Motor neuron (in vitro differentiated cells): ENCODE data around the gene SUCLA2. TPM values are rescaled to one million over a fixed set of nuclear protein-coding genes. Genes with fewer than 3 reads are reported as not detected.
A peak's percentile ranks its signal among the peaks of the same experiment; 100 is the strongest.

Source experiments
- ATAC-seq, 8 experiments: fragments of 200-7000 bp; cut with Tn5 transposase; replicated peaks in 6 of 8; 2 replicates each; pipeline ENCODE4 v1.8.0; 2021; ENCODE audit warnings: mild to moderate bottlenecking in 8 of 8, moderate library complexity in 8 of 8
- H3K27ac ChIP-seq, 2 donors: fragments of 250-450 bp; sonication (Bioruptor Pico); 2 replicates each; pipeline ENCODE4 v1.9.0; 2021; ENCODE audit warnings: antibody characterized with exemption in 2 of 2, mild to moderate bottlenecking in 2 of 2, moderate library complexity in 1 of 2
- H3K4me1 ChIP-seq, 2 donors: fragments of 250-450 bp; sonication (Bioruptor Pico); replicated peaks in 1 of 2; 2 replicates each; pipeline ENCODE4 v1.6.1; 2021; ENCODE audit warnings: antibody characterized with exemption in 2 of 2, mild to moderate bottlenecking in 2 of 2, moderate library complexity in 1 of 2
- H3K4me3 ChIP-seq, 5 donors: fragments of 250-450 bp; sonication (Bioruptor Pico); 2 replicates each; pipeline ENCODE4 v1.9.0; 2021; ENCODE audit warnings: antibody characterized with exemption in 5 of 5, mild to moderate bottlenecking in 5 of 5, moderate library complexity in 4 of 5
- WGBS, 10 experiments: fragments of 450-650 bp; shearing (Covaris generic); methylation state at CpG; one replicate each; pipeline ENCODE4 v1.0.0; 2022; 5-methylcytosine and 5-hydroxymethylcytosine counted together
- in situ Hi-C, 9 experiments: fragments of 400-800 bp; cut with MboI; loops; one replicate each; pipeline ENCODE4 v1.15.0; 2021; ENCODE audit warnings: low sequenced_read_pairs in 9 of 9, low pct_unique_long_range_greater_than_20kb in 2 of 9; ENCODE audit not compliant: unreplicated experiment in 9 of 9
- total RNA-seq, 8 experiments: library from RNA; unstranded; fragments of 300-600 nt; gene quantifications; 2 replicates each; pipeline versions ENCODE4 v1.2.3 to v1.2.4, GENCODE V29; 2022

SUCLA2 gene
- total RNA-seq, 8 experiments from 2014 or later, result 44.3 to 74.5 (median 50.1) TPM

GRCh38 chr13:47917022-47917574 lies 84.0 kb downstream of the SUCLA2 start:
- Histone ChIP-seq H3K4me3 (no peak overlapping the region), H3K27ac (no peak overlapping the region), H3K4me1 (no peaks in the 10 kb centered on the region)
- 81 to 100% (median 90%) methylated on average over 1 to 3 of the region's 4 CpGs; no CpG with 5 or more reads in 5 of the 10 experiments for WGBS, 10 experiments
- no peak for ATAC-seq
- in situ Hi-C loops, result no loop called here

- peak in 2 of 8 experiments; percentile 29 to 89 for ATAC-seq
- no peak overlapping the region for H3K4me3 ChIP-seq
- no peaks in the 10 kb centered on the region for H3K4me1 ChIP-seq
- no peak overlapping the region for H3K27ac ChIP-seq
- in situ Hi-C loops, result no loop called here
- 20 to 100% (median 76%) methylated on average over 1 to 5 of the region's 12 CpGs; no CpG with 5 or more reads in 3 of the 10 experiments for WGBS, 10 experiments
These were observed 92.7 kb downstream of the SUCLA2 start for GRCh38 chr13:47908197-47908902.

GRCh38 chr13:47904891-47905290 lies 96.2 kb downstream of the SUCLA2 start:
- WGBS, 10 experiments, result 0 to 60% (median 30%) methylated on average over 1 of the region's 1 CpG; no CpG with 5 or more reads in 2 of the 10 experiments
- Histone ChIP-seq H3K27ac (no peak overlapping the region), H3K4me3 (no peak overlapping the region), H3K4me1 (no peaks in the 10 kb centered on the region)
- no peak for ATAC-seq
- in situ Hi-C loops, result no loop called here

GRCh38 chr13:47904241-47904640 lies 96.8 kb downstream of the SUCLA2 start:
- Histone ChIP-seq H3K27ac (no peak overlapping the region), H3K4me3 (no peak overlapping the region), H3K4me1 (no peaks in the 10 kb centered on the region)
- WGBS, 10 experiments, result 78 to 98% (median 92%) methylated on average over 3 to 13 of the region's 13 CpGs
- in situ Hi-C loops, result no loop called here
- ATAC-seq, result no peak

- no peak overlapping the region for H3K27ac ChIP-seq
- peak in 1 of 8 experiments; percentile 42 for ATAC-seq
- H3K4me1 ChIP-seq, result no peaks in the 10 kb centered on the region
- WGBS, 10 experiments, result 46 to 100% (median 92%) methylated on average over 2 to 6 of the region's 6 CpGs; no CpG with 5 or more reads in 1 of the 10 experiments
- no peak overlapping the region for H3K4me3 ChIP-seq
- in situ Hi-C loops, result no loop called here
These were observed 97.2 kb downstream of the SUCLA2 start for GRCh38 chr13:47903836-47904235.

- ATAC-seq, result no peak
- Histone ChIP-seq H3K4me1 (no peaks in the 10 kb centered on the region), H3K4me3 (no peak overlapping the region), H3K27ac (no peak overlapping the region)
- WGBS, 10 experiments, result 33 to 100% (median 62%) methylated on average over 1 to 3 of the region's 3 CpGs; no CpG with 5 or more reads in 4 of the 10 experiments
- in situ Hi-C loops, result no loop called here
These were observed 99.6 kb downstream of the SUCLA2 start for GRCh38 chr13:47901441-47901840.

- no peak for ATAC-seq
- in situ Hi-C loops, result no loop called here
- no peak overlapping the region for H3K27ac ChIP-seq
- H3K4me3 ChIP-seq, result no peak overlapping the region
- no peaks in the 10 kb centered on the region for H3K4me1 ChIP-seq
- WGBS, 10 experiments, result 0 to 100% (median 93%) methylated on average over 1 to 3 of the region's 3 CpGs; no CpG with 5 or more reads in 2 of the 10 experiments
These were observed 103.0 kb downstream of the SUCLA2 start for GRCh38 chr13:47898080-47898479.

- WGBS, 10 experiments, result 0 to 100% (median 93%) methylated on average over 1 to 2 of the region's 2 CpGs; no CpG with 5 or more reads in 7 of the 10 experiments
- in situ Hi-C loops, result no loop called here
- H3K4me3 ChIP-seq, result no peak overlapping the region
- no peak for ATAC-seq
- no peak overlapping the region for H3K27ac ChIP-seq
- no peaks in the 10 kb centered on the region for H3K4me1 ChIP-seq
These were observed 103.5 kb downstream of the SUCLA2 start for GRCh38 chr13:47897411-47898050.

- in situ Hi-C loops, result no loop called here
- no peak for ATAC-seq
- Histone ChIP-seq H3K4me3 (no peak overlapping the region), H3K27ac (no peak overlapping the region), H3K4me1 (no peaks in the 10 kb centered on the region)
- WGBS, 10 experiments, result 0 to 100% (median 76%) methylated on average over 1 to 2 of the region's 2 CpGs; no CpG with 5 or more reads in 2 of the 10 experiments
These were observed 104.5 kb downstream of the SUCLA2 start for GRCh38 chr13:47896546-47896945.

- in situ Hi-C loops, result no loop called here
- 50 to 79% (median 55%) methylated on average over 2 to 4 of the region's 5 CpGs; no CpG with 5 or more reads in 4 of the 10 experiments for WGBS, 10 experiments
- H3K4me1 ChIP-seq, result no peaks in the 10 kb centered on the region
These were observed 105.0 kb downstream of the SUCLA2 start for GRCh38 chr13:47896111-47896510.

GRCh38 chr13:47893527-47893926 lies 107.5 kb downstream of the SUCLA2 start:
- WGBS, 10 experiments, result 75 to 100% (median 88%) methylated on average over 1 of the region's 1 CpG; no CpG with 5 or more reads in 5 of the 10 experiments
- H3K27ac ChIP-seq, result no peak overlapping the region
- no peaks in the 10 kb centered on the region for H3K4me1 ChIP-seq
- H3K4me3 ChIP-seq, result no peak overlapping the region
- ATAC-seq, result no peak
- in situ Hi-C loops, result no loop called here

More at GRCh38 chr13:47896111-47896510, 105.0 kb downstream of the SUCLA2 start:
- Histone ChIP-seq H3K4me3 (no peak overlapping the region), H3K27ac (no peak overlapping the region)
- no peak for ATAC-seq
